ENCODE data around the gene TRAF4.

DNA sequence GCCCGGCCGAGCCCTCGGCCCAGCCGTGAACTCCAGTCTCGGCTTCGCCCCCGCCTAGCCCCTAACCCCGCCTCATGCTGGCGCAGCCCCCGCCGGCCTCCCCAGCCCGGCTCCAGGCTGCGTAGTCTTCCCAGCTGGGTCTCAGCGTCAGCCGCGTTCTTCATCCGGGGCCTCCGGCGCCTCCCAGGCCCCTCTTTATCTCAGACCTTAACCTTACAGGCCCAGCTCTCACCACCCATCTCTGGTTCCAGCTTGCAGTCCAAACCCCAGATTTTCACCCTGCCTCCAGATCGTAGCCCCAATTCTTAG, 32.1 kb upstream of the TRAF4 start, which contains the start of gene PROCA1:
- TF ChIP-seq, protein P1, sequence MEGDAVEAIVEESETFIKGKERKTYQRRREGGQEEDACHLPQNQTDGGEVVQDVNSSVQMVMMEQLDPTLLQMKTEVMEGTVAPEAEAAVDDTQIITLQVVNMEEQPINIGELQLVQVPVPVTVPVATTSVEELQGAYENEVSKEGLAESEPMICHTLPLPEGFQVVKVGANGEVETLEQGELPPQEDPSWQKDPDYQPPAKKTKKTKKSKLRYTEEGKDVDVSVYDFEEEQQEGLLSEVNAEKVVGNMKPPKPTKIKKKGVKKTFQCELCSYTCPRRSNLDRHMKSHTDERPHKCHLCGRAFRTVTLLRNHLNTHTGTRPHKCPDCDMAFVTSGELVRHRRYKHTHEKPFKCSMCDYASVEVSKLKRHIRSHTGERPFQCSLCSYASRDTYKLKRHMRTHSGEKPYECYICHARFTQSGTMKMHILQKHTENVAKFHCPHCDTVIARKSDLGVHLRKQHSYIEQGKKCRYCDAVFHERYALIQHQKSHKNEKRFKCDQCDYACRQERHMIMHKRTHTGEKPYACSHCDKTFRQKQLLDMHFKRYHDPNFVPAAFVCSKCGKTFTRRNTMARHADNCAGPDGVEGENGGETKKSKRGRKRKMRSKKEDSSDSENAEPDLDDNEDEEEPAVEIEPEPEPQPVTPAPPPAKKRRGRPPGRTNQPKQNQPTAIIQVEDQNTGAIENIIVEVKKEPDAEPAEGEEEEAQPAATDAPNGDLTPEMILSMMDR (IDR thresholded peaks at IDR 0.05) = no peak
- TF ChIP-seq POLR2A (IDR thresholded peaks at IDR 0.05) (no peak), POLR2AphosphoS5 (IDR thresholded peaks at IDR 0.05) (no peak), EP300 (IDR thresholded peaks at IDR 0.05; ENCODE audit: low read depth) (no peak)

Measured in transverse colon (tissue), 4 donors.